Measurements from ENCODE around the gene IFI27.

IFI27 gene

GRCh38 chr14:94089479-94089878, 21.1 kb upstream of the IFI27 start (continued):
- TF ChIP-seq HIC1 (tag by site-specific recombination; IDR thresholded peaks at IDR 0.05) (no peak), ZNF837 (tag by site-specific recombination; IDR thresholded peaks at IDR 0.05) (no peak)

GRCh38 chr14:94093418-94093817, 17.1 kb upstream of the IFI27 start:
- Histone ChIP-seq H3K4me1 (ENCODE audit: control insufficient read depth, insufficient read depth, low read length) (no peaks in the 10 kb centered on the region), H3K9me3 (ENCODE audit: control insufficient read depth, insufficient read depth, low read depth, low read length) (no peaks in the 10 kb centered on the region), H3K27ac (ENCODE audit: extremely low read depth, low read depth, low read length) (no peak overlapping the region), H3K36me3 (ENCODE audit: control insufficient read depth in 2 of 2, insufficient read depth in 1 of 2, low read length in 2 of 2) (peaks cover 0 to 18% of the 10 kb centered on the region in 2 experiments; a peak in 1 of 3 replicates), H3K4me3 (ENCODE audit: low read depth, low read length) (no peak overlapping the region)
- TF ChIP-seq ZNF549 (tag by site-specific recombination; IDR thresholded peaks at IDR 0.05) (no peak), CTCF (tag by site-specific recombination; IDR thresholded peaks at IDR 0.05) (no peak), ZNF76 (tag by site-specific recombination; IDR thresholded peaks at IDR 0.05; ENCODE audit: borderline replicate concordance, low read depth) (no peak), ZNF404 (tag by site-specific recombination; IDR thresholded peaks at IDR 0.05) (no peak)
- ChIA-PET CTCF (interaction anchor here (1.1 kb wide), 1 partner anchor 26 kb away, joined by 3 read pairs; no protein-coding TSS in a partner anchor), POLR2A (no interaction called here)

GRCh38 chr14:94097091-94097490, 13.4 kb upstream of the IFI27 start:
- H3K4me3 ChIP-seq (ENCODE audit: low read depth, low read length), result no peak overlapping the region
- no peaks in the 10 kb centered on the region for H3K9me3 ChIP-seq (ENCODE audit: control insufficient read depth, insufficient read depth, low read depth, low read length)
- peaks cover 0 to 25% of the 10 kb centered on the region in 2 experiments; a peak in 1 of 3 replicates for H3K36me3 ChIP-seq (ENCODE audit: control insufficient read depth in 2 of 2, insufficient read depth in 1 of 2, low read length in 2 of 2)
- no peak for TF ChIP-seq ZNF488 (tag by site-specific recombination; IDR thresholded peaks at IDR 0.05)
- TF ChIP-seq ZNF280D (tag by site-specific recombination; IDR thresholded peaks at IDR 0.05), result no peak
- TF ChIP-seq REST (tag by site-specific recombination; IDR thresholded peaks at IDR 0.05), result no peak
- TF ChIP-seq ZNF24 (tag by site-specific recombination; IDR thresholded peaks at IDR 0.05), result no peak
- H3K4me1 ChIP-seq (ENCODE audit: control insufficient read depth, insufficient read depth, low read length), result no peaks in the 10 kb centered on the region
- POLR2A ChIA-PET, result no interaction called here
- no peak overlapping the region for H3K27ac ChIP-seq (ENCODE audit: extremely low read depth, low read depth, low read length)
- CTCF ChIA-PET, result interaction anchor here (0.6 kb wide), 1 partner anchor 42 kb away, joined by 3 read pairs; no protein-coding TSS in a partner anchor

All from HEK293 (cell line).